ENCODE results near the gene LAIR1. TPM values are rescaled to one million over a fixed set of nuclear protein-coding genes. Genes with fewer than 3 reads are reported as not detected.

The LAIR1 gene
- total RNA-seq, 1 donor from 2014 or later: not detected

DNA sequence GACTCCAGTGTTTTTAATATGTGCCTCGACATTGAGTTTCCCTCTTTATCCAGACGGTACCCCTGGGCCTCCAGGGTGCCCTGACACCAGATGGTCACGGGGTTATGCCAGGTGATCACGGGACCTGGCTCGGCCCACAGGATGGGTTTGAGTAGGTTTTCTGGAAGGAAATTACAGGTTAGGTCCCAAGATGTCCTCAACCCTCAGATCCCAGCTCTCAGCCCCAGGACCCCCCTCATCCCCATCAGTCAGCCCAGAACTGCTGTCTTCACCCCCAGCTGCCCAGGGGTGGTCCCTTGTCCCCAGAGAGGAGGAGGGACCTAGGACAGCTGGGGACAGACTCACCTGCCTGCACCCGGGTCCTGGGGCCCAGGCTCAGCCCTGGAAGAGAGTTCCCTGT, 26.2 kb downstream of the LAIR1 start:
- no peak for FAIRE-seq
- no peak overlapping the region for H3K27ac Mint-ChIP-seq (ENCODE audit: unreplicated experiment)
- no peaks in the 10 kb centered on the region for H3K36me3 Mint-ChIP-seq (ENCODE audit: low read depth, unreplicated experiment)
- Histone ChIP-seq H3K36me3 (ENCODE audit: insufficient read depth, low read length) (no peaks in the 10 kb centered on the region), H3K27ac (ENCODE audit: low read depth, low read length) (no peak overlapping the region), H2AFZ (ENCODE audit: low read depth, low read length) (no peak overlapping the region), H4K20me1 (ENCODE audit: insufficient read depth, low read length) (no peaks in the 10 kb centered on the region), H3K4me1 (ENCODE audit: insufficient read depth, low read length) (no peaks in the 10 kb centered on the region), H3K79me2 (ENCODE audit: insufficient read depth, low read length) (no peaks in the 10 kb centered on the region), H3K27me3 (ENCODE audit: insufficient read depth, low read length) (no peaks in the 10 kb centered on the region), H3K9ac (ENCODE audit: low read length) (no peak overlapping the region), H3K4me2 (ENCODE audit: low read length) (no peak overlapping the region), H3K4me3 (ENCODE audit: insufficient read depth, low read depth, low read length) (no peak overlapping the region), H3K9me3 (ENCODE audit: insufficient read depth, low read depth, low read length) (peaks cover 3% of the 10 kb centered on the region)
- no peak overlapping the region for H3K4me3 Mint-ChIP-seq (ENCODE audit: unreplicated experiment)
- TF ChIP-seq, protein P1, sequence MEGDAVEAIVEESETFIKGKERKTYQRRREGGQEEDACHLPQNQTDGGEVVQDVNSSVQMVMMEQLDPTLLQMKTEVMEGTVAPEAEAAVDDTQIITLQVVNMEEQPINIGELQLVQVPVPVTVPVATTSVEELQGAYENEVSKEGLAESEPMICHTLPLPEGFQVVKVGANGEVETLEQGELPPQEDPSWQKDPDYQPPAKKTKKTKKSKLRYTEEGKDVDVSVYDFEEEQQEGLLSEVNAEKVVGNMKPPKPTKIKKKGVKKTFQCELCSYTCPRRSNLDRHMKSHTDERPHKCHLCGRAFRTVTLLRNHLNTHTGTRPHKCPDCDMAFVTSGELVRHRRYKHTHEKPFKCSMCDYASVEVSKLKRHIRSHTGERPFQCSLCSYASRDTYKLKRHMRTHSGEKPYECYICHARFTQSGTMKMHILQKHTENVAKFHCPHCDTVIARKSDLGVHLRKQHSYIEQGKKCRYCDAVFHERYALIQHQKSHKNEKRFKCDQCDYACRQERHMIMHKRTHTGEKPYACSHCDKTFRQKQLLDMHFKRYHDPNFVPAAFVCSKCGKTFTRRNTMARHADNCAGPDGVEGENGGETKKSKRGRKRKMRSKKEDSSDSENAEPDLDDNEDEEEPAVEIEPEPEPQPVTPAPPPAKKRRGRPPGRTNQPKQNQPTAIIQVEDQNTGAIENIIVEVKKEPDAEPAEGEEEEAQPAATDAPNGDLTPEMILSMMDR (IDR thresholded peaks at IDR 0.05; ENCODE audit: insufficient read depth, low read depth, low read length): no peak
- TF ChIP-seq EZH2 (IDR thresholded peaks at IDR 0.05; ENCODE audit: insufficient read depth, low read length): no peak
- H3K4me1 Mint-ChIP-seq (ENCODE audit: low read depth, unreplicated experiment): no peaks in the 10 kb centered on the region
- H3K27me3 Mint-ChIP-seq (ENCODE audit: low read depth, unreplicated experiment): peaks cover 23% of the 10 kb centered on the region
- H3K9me3 Mint-ChIP-seq (ENCODE audit: unreplicated experiment): no peaks in the 10 kb centered on the region
- no peak for DNase-seq (ENCODE audit: low read depth)

DNA sequence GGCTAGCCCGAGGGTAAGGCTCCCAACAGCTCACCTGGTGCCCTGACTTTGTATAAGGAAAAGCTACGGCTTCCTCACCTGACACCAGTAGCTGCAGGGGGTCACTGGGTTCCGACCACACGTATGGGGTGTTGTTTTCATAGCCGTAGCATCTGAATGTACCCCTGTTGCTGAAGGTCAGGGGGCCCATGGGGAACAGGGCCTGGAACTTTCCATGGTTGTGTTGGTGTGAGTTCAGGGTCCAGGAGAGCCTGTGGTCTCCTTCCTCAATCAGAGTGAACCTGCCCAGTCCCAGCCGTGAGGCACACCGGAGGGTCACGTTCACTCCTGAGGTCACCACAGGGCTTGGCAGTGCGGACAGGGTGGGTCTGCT, 26.9 kb downstream of the LAIR1 start:
- no peak for FAIRE-seq
- H3K9me3 Mint-ChIP-seq (ENCODE audit: unreplicated experiment): peaks cover 3% of the 10 kb centered on the region

More for the DNA sequence above, 26.9 kb downstream of the LAIR1 start:
- Histone ChIP-seq H4K20me1 (ENCODE audit: insufficient read depth, low read length) (no peaks in the 10 kb centered on the region), H3K9ac (ENCODE audit: low read length) (no peak overlapping the region), H3K4me2 (ENCODE audit: low read length) (no peak overlapping the region), H3K9me3 (ENCODE audit: insufficient read depth, low read depth, low read length) (peaks cover 3% of the 10 kb centered on the region), H3K36me3 (ENCODE audit: insufficient read depth, low read length) (no peaks in the 10 kb centered on the region), H3K27me3 (ENCODE audit: insufficient read depth, low read length) (no peaks in the 10 kb centered on the region), H2AFZ (ENCODE audit: low read depth, low read length) (no peak overlapping the region), H3K4me3 (ENCODE audit: insufficient read depth, low read depth, low read length) (no peak overlapping the region), H3K27ac (ENCODE audit: low read depth, low read length) (no peak overlapping the region), H3K4me1 (ENCODE audit: insufficient read depth, low read length) (no peaks in the 10 kb centered on the region), H3K79me2 (ENCODE audit: insufficient read depth, low read length) (no peaks in the 10 kb centered on the region)
- H3K27me3 Mint-ChIP-seq (ENCODE audit: low read depth, unreplicated experiment): peaks cover 29% of the 10 kb centered on the region
- no peak overlapping the region for H3K27ac Mint-ChIP-seq (ENCODE audit: unreplicated experiment)
- DNase-seq (ENCODE audit: low read depth): no peak
- H3K4me1 Mint-ChIP-seq (ENCODE audit: low read depth, unreplicated experiment): no peaks in the 10 kb centered on the region
- H3K36me3 Mint-ChIP-seq (ENCODE audit: low read depth, unreplicated experiment): no peaks in the 10 kb centered on the region
- H3K4me3 Mint-ChIP-seq (ENCODE audit: unreplicated experiment): no peak overlapping the region
- TF ChIP-seq EZH2 (IDR thresholded peaks at IDR 0.05; ENCODE audit: insufficient read depth, low read length): no peak
- TF ChIP-seq, protein P1 (IDR thresholded peaks at IDR 0.05; ENCODE audit: insufficient read depth, low read depth, low read length): no peak

Measured in astrocyte (in vitro differentiated cells and primary cell).